Neural crest cell (in vitro differentiated cells): ENCODE measurements around the gene PTGFR. TPM values are rescaled to one million over a fixed set of nuclear protein-coding genes. Genes with fewer than 3 reads are reported as not detected.
A peak's percentile ranks its signal among the peaks of the same experiment; 100 is the strongest.

Experiments used
- DNase-seq: peaks from one replicate; pipeline ENCODE4 v3.0.0; 2021; ENCODE audit warnings: low read depth, mixed read lengths, low spot score
- H3K27ac Mint-ChIP-seq: one replicate; pipeline ENCODE4 v1.8.0; 2021; ENCODE audit warnings: mild to moderate bottlenecking, mixed read lengths; ENCODE audit not compliant: unreplicated experiment
- H3K27me3 Mint-ChIP-seq: 2 replicates; pipeline ENCODE4 v1.8.0; 2021; ENCODE audit warnings: low read depth, mild to moderate bottlenecking, mixed read lengths
- H3K36me3 Mint-ChIP-seq: 2 replicates; pipeline ENCODE4 v1.8.0; 2021; ENCODE audit warnings: low read depth, mild to moderate bottlenecking, mixed read lengths
- H3K4me1 Mint-ChIP-seq: 2 replicates; pipeline ENCODE4 v1.8.0; 2021; ENCODE audit warnings: mixed read lengths
- H3K4me3 Mint-ChIP-seq: one replicate; pipeline ENCODE4 v1.8.0; 2021; ENCODE audit warnings: mild to moderate bottlenecking, mixed read lengths
- H3K9me3 Mint-ChIP-seq: 2 replicates; pipeline ENCODE4 v1.8.0; 2021; ENCODE audit warnings: mixed read lengths
- total RNA-seq: library from RNA; stranded (reverse); gene quantifications from 2 replicates; pipeline ENCODE4 v1.2.1, GENCODE V29; 2021
- TF ChIP-seq, protein P1 (sequence below): fragments of 200-600 bp; sonication (generic); conservative IDR thresholded peaks from 2 replicates; pipeline ENCODE4 v1.5.0; 2021; ENCODE audit warnings: antibody characterized with exemption, mild to moderate bottlenecking

The PTGFR gene
- total RNA-seq, 1 donor from 2014 or later, result 0.07 TPM

DNA sequence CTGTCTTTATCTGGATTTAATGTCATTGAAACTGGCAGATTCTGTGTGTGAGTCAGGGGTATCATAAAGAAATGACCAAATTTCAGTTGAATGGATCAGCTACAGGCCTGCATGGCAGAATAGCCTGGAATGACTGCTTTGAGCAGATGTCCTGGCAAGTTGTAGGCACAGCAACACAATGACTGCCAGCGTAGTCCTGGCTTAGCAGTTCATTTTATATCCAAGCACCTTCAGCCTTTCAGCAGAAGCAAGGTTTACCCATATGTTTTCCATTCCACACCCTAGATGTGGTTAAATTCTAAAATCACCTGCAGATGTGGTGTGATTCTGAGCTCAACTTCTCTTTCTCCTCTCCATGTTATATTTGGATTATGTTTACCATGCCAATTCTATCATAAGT, 22.3 kb upstream of the PTGFR start:
- TF ChIP-seq, protein P1, sequence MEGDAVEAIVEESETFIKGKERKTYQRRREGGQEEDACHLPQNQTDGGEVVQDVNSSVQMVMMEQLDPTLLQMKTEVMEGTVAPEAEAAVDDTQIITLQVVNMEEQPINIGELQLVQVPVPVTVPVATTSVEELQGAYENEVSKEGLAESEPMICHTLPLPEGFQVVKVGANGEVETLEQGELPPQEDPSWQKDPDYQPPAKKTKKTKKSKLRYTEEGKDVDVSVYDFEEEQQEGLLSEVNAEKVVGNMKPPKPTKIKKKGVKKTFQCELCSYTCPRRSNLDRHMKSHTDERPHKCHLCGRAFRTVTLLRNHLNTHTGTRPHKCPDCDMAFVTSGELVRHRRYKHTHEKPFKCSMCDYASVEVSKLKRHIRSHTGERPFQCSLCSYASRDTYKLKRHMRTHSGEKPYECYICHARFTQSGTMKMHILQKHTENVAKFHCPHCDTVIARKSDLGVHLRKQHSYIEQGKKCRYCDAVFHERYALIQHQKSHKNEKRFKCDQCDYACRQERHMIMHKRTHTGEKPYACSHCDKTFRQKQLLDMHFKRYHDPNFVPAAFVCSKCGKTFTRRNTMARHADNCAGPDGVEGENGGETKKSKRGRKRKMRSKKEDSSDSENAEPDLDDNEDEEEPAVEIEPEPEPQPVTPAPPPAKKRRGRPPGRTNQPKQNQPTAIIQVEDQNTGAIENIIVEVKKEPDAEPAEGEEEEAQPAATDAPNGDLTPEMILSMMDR, result no peak
- H3K4me3 Mint-ChIP-seq, result no peak overlapping the region
- H3K36me3 Mint-ChIP-seq, result peaks cover 2% of the 10 kb centered on the region
- no peak for DNase-seq
- no peaks in the 10 kb centered on the region for H3K4me1 Mint-ChIP-seq
- H3K27me3 Mint-ChIP-seq, result no peaks in the 10 kb centered on the region
- H3K27ac Mint-ChIP-seq, result no peak overlapping the region
- H3K9me3 Mint-ChIP-seq, result peaks cover 10% of the 10 kb centered on the region

DNA sequence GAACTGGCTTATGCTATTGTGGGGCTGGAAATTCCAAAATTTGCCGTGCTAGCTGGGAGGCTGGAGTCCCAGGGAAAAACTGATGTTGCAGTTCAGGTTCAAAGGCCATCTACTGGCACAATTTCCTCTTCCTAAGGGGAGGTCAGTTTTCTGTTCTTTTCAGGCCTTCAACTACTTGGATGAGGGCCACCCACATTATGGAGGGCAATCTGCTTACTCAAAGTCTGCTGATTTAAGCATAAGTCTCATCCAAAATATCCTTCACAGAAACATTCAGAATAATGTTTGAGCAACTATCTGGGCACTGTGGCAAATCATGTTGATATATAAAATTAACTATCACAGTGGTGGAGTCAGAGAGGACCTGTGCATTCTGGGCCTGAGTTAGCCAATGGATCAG, 21.2 kb upstream of the PTGFR start:
- Mint-ChIP-seq H3K27ac (no peak overlapping the region), H3K4me1 (peaks cover 3% of the 10 kb centered on the region), H3K36me3 (no peaks in the 10 kb centered on the region), H3K4me3 (no peak overlapping the region), H3K9me3 (peaks cover 4% of the 10 kb centered on the region), H3K27me3 (no peaks in the 10 kb centered on the region)
- TF ChIP-seq, protein P1, result no peak
- no peak for DNase-seq

DNA sequence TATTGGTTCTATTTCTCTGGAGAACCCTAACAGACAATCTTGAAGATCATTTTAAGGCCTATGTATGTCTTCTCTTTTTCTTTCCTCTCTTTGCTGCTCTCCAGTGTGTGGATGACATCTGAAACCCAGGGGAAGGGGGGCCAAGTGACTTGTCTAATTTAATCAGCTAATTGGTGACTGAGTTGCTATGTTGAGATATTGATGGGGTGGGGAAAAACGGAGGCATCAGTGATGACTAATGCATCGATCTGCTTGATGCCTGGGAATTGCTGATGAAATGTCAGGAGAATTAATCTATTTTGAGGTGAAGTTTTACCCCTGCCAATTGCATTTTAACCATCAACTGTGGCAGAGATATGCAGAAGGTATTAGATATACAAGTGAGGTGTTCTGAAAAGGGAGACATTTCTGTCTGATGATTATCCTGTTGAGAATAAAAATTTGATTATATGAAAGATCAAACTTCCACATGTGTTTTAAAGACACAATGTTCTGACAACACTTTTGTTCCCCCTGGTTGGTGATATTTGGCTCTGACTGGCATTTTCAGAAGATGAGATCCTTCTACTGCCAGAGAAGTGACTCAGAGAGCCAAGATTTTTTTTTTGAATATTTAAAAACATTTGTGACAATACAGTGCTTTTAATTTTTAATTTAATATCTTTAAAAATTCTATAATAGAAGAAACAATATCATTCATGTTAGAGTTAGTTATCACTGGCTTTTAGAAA, 18.7 kb upstream of the PTGFR start:
- Mint-ChIP-seq H3K27ac (peak overlapping the region; percentile 68), H3K9me3 (no peaks in the 10 kb centered on the region), H3K4me3 (no peak overlapping the region), H3K4me1 (peaks cover 22% of the 10 kb centered on the region), H3K27me3 (no peaks in the 10 kb centered on the region), H3K36me3 (no peaks in the 10 kb centered on the region)
- TF ChIP-seq, protein P1, result no peak
- no peak for DNase-seq

DNA sequence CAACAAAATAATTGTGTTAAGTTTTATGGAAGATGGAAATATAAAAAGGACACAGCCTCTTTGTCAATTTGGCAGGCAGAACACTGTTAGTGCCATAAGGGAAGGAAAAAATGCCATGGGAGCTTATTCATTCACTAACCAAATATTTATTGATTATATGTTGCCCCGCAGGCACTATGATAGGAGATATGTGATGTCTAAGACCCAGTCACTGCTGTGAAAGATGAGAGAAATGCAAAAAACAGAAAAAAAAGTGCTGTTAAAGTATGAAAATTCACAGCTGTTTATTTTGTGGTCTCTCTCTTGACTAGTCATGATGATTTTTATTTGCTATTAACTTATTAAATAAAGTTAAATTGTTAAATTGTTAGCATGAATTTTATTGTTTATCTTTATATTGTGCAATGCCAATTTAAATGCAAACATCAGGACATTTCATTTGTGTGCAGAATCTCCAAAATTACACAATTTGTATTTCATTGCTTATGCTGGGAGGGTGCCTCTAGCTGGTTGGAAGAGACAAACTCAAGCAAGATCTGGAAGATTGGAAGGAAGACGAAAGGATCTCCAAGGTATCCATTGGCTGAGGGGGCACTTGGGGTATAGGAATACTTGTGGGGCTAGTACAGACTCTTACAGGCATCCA, 17.8 kb upstream of the PTGFR start:
- H3K4me3 Mint-ChIP-seq, result no peak overlapping the region
- no peaks in the 10 kb centered on the region for H3K9me3 Mint-ChIP-seq
- peaks cover 22% of the 10 kb centered on the region for H3K4me1 Mint-ChIP-seq
- TF ChIP-seq, protein P1, result no peak
- no peaks in the 10 kb centered on the region for H3K27me3 Mint-ChIP-seq
- H3K27ac Mint-ChIP-seq, result no peak overlapping the region
- no peaks in the 10 kb centered on the region for H3K36me3 Mint-ChIP-seq
- no peak for DNase-seq

DNA sequence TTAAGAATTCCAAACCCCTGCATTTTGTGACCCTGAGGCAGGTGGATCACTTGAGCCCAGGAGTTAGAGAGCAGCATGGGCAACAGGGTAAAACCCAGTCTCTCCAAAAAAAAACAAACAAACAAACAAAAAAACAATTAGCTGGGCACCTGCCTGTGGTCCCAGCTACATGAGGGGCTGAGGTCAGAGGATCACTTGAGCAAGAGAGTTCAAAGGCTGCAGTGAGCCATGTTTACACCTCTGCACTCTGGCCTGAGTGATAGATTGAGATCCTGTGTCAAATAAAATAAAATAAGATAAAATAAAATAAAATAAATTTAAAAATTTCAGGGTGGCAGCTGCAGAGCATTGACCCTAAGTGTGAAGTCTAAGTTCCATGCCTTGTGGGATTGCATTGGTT, 16.7 kb upstream of the PTGFR start:
- Mint-ChIP-seq H3K4me3 (no peak overlapping the region), H3K27ac (no peak overlapping the region), H3K9me3 (no peaks in the 10 kb centered on the region), H3K36me3 (no peaks in the 10 kb centered on the region), H3K4me1 (peaks cover 22% of the 10 kb centered on the region), H3K27me3 (no peaks in the 10 kb centered on the region)
- TF ChIP-seq, protein P1, result no peak
- no peak for DNase-seq
